ENCODE results near the gene IL1RAP. TPM values are rescaled to one million over a fixed set of nuclear protein-coding genes. Genes with fewer than 3 reads are reported as not detected.

The IL1RAP gene
- total RNA-seq, 2 experiments from 2014 or later, result 13.7 to 14.7 TPM

- POLR2A ChIA-PET, result no interaction called here
Observed at GRCh38 chr3:190539526-190539925, 25.6 kb downstream of the IL1RAP start.

GRCh38 chr3:190541008-190541407, 27.1 kb downstream of the IL1RAP start:
- no peak for DNase-seq
- Histone ChIP-seq H3K27ac (ENCODE audit: low read depth in 1 of 2, low read length in 2 of 2) (no peak overlapping the region), H3K36me3 (ENCODE audit: insufficient read depth, low read length) (no peaks in the 10 kb centered on the region), H3K9me3 (ENCODE audit: control insufficient read depth in 1 of 2, insufficient read depth in 1 of 2, low read length in 2 of 2) (no peaks in the 10 kb centered on the region), H3K27me3 (ENCODE audit: control insufficient read depth in 1 of 2, insufficient read depth in 2 of 2, low read length in 2 of 2) (no peaks in the 10 kb centered on the region), H3K4me1 (ENCODE audit: insufficient read depth, low read length) (no peaks in the 10 kb centered on the region), H3K4me3 (ENCODE audit: low read length) (no peak overlapping the region)
- H3K4me3 Mint-ChIP-seq, result no peak overlapping the region
- TF ChIP-seq CTCF (IDR thresholded peaks at IDR 0.05), result no peak
- H3K36me3 Mint-ChIP-seq (ENCODE audit: low read depth), result peaks cover 4% of the 10 kb centered on the region
- CTCF ChIA-PET, result no interaction called here
- POLR2A ChIA-PET, result no interaction called here
- H3K9me3 Mint-ChIP-seq, result no peaks in the 10 kb centered on the region
- intact Hi-C loops (cut with DNase I, micrococcal nuclease), result no loop called here
- no peak overlapping the region for H3K27ac Mint-ChIP-seq
- peaks cover 22% of the 10 kb centered on the region for H3K4me1 Mint-ChIP-seq (ENCODE audit: low read depth)
- no peaks in the 10 kb centered on the region for H3K27me3 Mint-ChIP-seq
- no peak for ATAC-seq (ENCODE audit: poor library complexity)

More at GRCh38 chr3:190539526-190539925, 25.6 kb downstream of the IL1RAP start:
- ATAC-seq (ENCODE audit: poor library complexity) (no peak), DNase-seq (no peak)
- H3K4me1 Mint-ChIP-seq (ENCODE audit: low read depth), result peaks cover 28% of the 10 kb centered on the region
- no peak overlapping the region for H3K4me3 Mint-ChIP-seq
- no peak for TF ChIP-seq CTCF (IDR thresholded peaks at IDR 0.05)
- H3K27ac Mint-ChIP-seq, result no peak overlapping the region
- intact Hi-C loops (cut with DNase I, micrococcal nuclease), result no loop called here
- H3K4me1 ChIP-seq (ENCODE audit: insufficient read depth, low read length), result no peaks in the 10 kb centered on the region
- H3K4me3 ChIP-seq (ENCODE audit: low read length), result no peak overlapping the region
- no peak overlapping the region for H3K27ac ChIP-seq (ENCODE audit: low read depth in 1 of 2, low read length in 2 of 2)
- CTCF ChIA-PET, result no interaction called here
- no peaks in the 10 kb centered on the region for H3K9me3 Mint-ChIP-seq
- H3K9me3 ChIP-seq (ENCODE audit: control insufficient read depth in 1 of 2, insufficient read depth in 1 of 2, low read length in 2 of 2), result no peaks in the 10 kb centered on the region
- H3K36me3 Mint-ChIP-seq (ENCODE audit: low read depth), result peaks cover 4% of the 10 kb centered on the region
- H3K27me3 Mint-ChIP-seq, result no peaks in the 10 kb centered on the region
- H3K36me3 ChIP-seq (ENCODE audit: insufficient read depth, low read length), result no peaks in the 10 kb centered on the region
- H3K27me3 ChIP-seq (ENCODE audit: control insufficient read depth in 1 of 2, insufficient read depth in 2 of 2, low read length in 2 of 2), result no peaks in the 10 kb centered on the region

- Mint-ChIP-seq H3K9me3 (no peaks in the 10 kb centered on the region), H3K36me3 (ENCODE audit: low read depth) (peaks cover 4% of the 10 kb centered on the region), H3K27ac (no peak overlapping the region), H3K4me1 (ENCODE audit: low read depth) (peaks cover 22% of the 10 kb centered on the region), H3K4me3 (no peak overlapping the region), H3K27me3 (no peaks in the 10 kb centered on the region)
- H3K4me1 ChIP-seq (ENCODE audit: insufficient read depth, low read length), result no peaks in the 10 kb centered on the region
- DNase-seq (no peak), ATAC-seq (ENCODE audit: poor library complexity) (no peak)
- H3K27ac ChIP-seq (ENCODE audit: low read depth in 1 of 2, low read length in 2 of 2), result no peak overlapping the region
- TF ChIP-seq CTCF (IDR thresholded peaks at IDR 0.05), result no peak
- intact Hi-C loops (cut with DNase I, micrococcal nuclease), result no loop called here
- no peaks in the 10 kb centered on the region for H3K36me3 ChIP-seq (ENCODE audit: insufficient read depth, low read length)
- ChIA-PET CTCF (no interaction called here), POLR2A (no interaction called here)
- H3K9me3 ChIP-seq (ENCODE audit: control insufficient read depth in 1 of 2, insufficient read depth in 1 of 2, low read length in 2 of 2), result no peaks in the 10 kb centered on the region
- H3K4me3 ChIP-seq (ENCODE audit: low read length), result no peak overlapping the region
- no peaks in the 10 kb centered on the region for H3K27me3 ChIP-seq (ENCODE audit: control insufficient read depth in 1 of 2, insufficient read depth in 2 of 2, low read length in 2 of 2)
Observed at GRCh38 chr3:190541560-190541959, 27.7 kb downstream of the IL1RAP start.

All from CD4-positive, alpha-beta T cell (primary cell).